Stimulated activated naive CD8-positive, alpha-beta T cell treated with anti-CD3 and anti-CD28 coated beads, Interleukin-15, Interleukin-2, amounts not matched to agents 100 ng/mL and 50 ng/mL, for 24 hours (primary cell): ENCODE measurements around the gene TTC33.
"Not testable (repeated sequence)": the region's sequence is repeated elsewhere in the genome, so short reads cannot be mapped to it uniquely, and the experiment has no call there.

Source experiments
- H3K27ac Mint-ChIP-seq: one replicate; pipeline ENCODE4 v1.8.0; 2021; ENCODE audit warnings: mild to moderate bottlenecking, mixed read lengths
- H3K27me3 Mint-ChIP-seq: one replicate; pipeline ENCODE4 v1.8.0; 2021; ENCODE audit warnings: mixed read lengths
- H3K36me3 Mint-ChIP-seq: one replicate; pipeline ENCODE4 v1.8.0; 2021; ENCODE audit warnings: low read depth, mixed read lengths
- H3K4me1 Mint-ChIP-seq: one replicate; pipeline ENCODE4 v1.8.0; 2021; ENCODE audit warnings: low read depth, mixed read lengths
- H3K4me3 Mint-ChIP-seq: one replicate; pipeline ENCODE4 v1.8.0; 2021; ENCODE audit warnings: mild to moderate bottlenecking, mixed read lengths
- H3K9me3 Mint-ChIP-seq: one replicate; pipeline ENCODE4 v1.8.0; 2021; ENCODE audit warnings: mixed read lengths

TTC33 gene

DNA sequence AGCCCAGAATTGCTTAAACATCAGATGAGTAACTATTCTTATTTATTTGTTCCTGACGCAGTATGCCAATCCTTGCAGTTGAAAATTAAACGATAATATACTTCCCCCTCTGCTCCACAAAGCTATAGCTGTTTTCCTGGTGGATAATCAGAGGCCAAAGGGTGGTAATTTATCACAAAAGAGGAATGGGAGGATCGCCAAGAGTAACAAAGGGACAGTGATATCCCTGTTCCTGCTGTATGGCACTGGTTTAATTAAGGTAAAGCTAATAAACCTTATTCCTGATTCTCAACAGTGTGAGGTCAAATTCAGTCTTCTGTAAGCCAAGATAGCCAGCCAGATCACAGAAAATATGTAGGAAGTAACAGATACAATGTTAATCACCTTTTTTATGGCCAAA, 109.5 kb downstream of the TTC33 start:
- H3K27me3 Mint-ChIP-seq: no peaks in the 10 kb centered on the region
- no peak overlapping the region for H3K27ac Mint-ChIP-seq
- no peaks in the 10 kb centered on the region for H3K36me3 Mint-ChIP-seq
- H3K4me3 Mint-ChIP-seq: no peak overlapping the region
- peaks cover 26% of the 10 kb centered on the region for H3K4me1 Mint-ChIP-seq
- no peaks in the 10 kb centered on the region for H3K9me3 Mint-ChIP-seq

DNA sequence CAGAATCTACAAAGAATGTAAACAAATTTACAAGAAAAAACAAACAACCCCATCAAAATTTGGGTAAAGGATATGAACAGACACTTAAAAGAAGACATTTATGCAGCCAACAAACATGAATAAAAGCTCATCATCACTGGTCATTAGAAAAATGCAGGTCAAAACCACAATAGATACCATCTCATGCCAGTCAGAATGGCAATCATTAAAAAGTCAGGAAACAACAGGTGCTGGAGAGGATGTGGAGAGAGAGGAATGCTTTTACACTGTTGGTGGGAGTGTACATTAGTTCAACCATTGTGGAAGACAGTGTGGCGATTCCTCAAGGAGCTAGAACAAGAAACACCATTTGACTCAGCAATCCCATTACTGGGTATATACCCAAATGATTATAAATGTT, 116.2 kb downstream of the TTC33 start:
- not testable (repeated sequence) for H3K4me3 Mint-ChIP-seq, H3K36me3 Mint-ChIP-seq, H3K27me3 Mint-ChIP-seq, H3K27ac Mint-ChIP-seq
- H3K4me1 Mint-ChIP-seq: peaks cover 12% of the 10 kb centered on the region
- peaks cover 23% of the 10 kb centered on the region for H3K9me3 Mint-ChIP-seq

DNA sequence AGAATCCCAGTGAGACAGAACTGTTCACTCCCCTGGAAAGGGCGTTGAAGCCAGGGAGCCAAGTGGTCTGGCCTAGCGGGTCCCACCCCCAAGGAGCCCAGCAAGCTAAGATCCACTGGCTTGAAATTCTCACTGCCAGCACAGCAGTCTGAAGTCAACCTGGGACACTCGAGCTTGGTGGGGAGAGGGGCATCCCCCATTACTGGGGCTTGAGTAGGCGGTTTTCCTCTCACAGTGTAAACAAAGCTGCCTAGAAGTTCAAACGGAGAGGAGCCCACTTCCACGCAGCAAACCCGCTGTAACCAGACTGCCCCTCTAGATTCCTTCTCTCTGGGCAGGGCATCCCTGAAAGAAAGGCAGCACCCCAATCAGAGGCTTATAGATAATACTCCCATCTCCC, 121.2 kb downstream of the TTC33 start:
- H3K27ac Mint-ChIP-seq: no peak overlapping the region
- peaks cover 16% of the 10 kb centered on the region for H3K4me1 Mint-ChIP-seq
- peaks cover 23% of the 10 kb centered on the region for H3K9me3 Mint-ChIP-seq

DNA sequence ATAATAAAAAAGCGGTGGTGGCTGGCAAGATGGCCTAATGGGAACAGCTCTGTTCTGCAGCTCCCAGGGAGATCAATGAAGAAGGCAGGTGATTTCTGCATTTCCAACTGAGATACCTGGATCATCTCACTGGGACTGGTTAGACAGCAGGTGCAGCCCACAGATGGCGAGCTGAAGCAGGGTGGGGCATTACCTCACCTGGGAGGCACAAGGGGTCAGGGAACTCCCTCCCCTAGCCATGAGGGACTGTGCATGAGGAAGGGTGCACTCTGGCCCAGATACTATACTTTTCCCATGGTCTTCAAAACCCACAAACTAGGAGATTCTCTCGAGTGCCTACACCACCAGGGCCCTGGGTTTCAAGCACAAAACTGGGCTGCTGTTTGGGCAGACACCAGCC, 121.6 kb downstream of the TTC33 start:
- no peak overlapping the region for H3K4me3 Mint-ChIP-seq
- H3K4me1 Mint-ChIP-seq: peaks cover 16% of the 10 kb centered on the region
- no peaks in the 10 kb centered on the region for H3K27me3 Mint-ChIP-seq
- H3K27ac Mint-ChIP-seq: no peak overlapping the region
- peaks cover 10% of the 10 kb centered on the region for H3K36me3 Mint-ChIP-seq
- peaks cover 23% of the 10 kb centered on the region for H3K9me3 Mint-ChIP-seq

More for the DNA sequence above, 121.2 kb downstream of the TTC33 start:
- Mint-ChIP-seq H3K27me3 (no peaks in the 10 kb centered on the region), H3K4me3 (no peak overlapping the region), H3K36me3 (peaks cover 10% of the 10 kb centered on the region)

DNA sequence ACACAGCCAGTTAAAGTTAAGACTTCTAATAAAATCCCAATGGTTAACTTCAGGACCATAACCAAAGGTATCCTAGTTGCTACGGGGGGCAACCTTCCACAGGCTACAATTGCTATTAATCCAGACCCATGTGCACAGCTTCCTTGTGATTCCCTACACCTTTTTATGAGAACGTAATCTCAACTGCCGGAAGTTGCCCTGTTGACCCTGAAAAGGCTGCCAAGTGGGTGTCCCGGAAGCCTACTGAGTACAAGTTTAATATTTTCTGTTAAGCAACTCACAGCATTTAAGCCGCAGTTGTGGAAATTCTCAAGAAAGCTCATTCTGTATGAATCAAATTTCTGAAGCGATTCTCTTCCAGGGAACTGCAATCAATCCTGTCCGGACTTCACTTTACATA, 124.5 kb downstream of the TTC33 start:
- Mint-ChIP-seq H3K4me1 (peaks cover 28% of the 10 kb centered on the region), H3K9me3 (peaks cover 2% of the 10 kb centered on the region), H3K4me3 (no peak overlapping the region), H3K27ac (no peak overlapping the region), H3K27me3 (no peaks in the 10 kb centered on the region), H3K36me3 (peaks cover under 1% of the 10 kb centered on the region)

DNA sequence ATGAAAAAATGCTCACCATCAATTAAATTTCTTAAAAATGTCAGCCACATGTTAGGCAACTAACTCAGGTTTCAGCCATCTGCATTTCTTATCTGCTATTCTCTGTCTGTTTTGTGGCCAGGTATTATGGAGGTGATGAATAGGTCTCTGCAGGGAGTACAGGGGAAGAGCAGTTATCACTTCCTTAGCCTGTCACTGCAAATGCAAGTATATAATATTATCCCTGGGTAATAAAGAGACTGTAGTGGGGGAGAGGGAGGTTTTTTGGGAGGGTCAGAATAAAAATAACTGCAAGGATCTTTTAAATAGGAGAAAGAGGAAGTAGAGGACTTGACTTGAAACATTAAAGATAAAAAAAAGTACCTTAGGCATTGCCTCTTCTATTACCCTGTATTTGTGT, 125.6 kb downstream of the TTC33 start:
- Mint-ChIP-seq H3K27me3 (no peaks in the 10 kb centered on the region), H3K4me1 (peaks cover 28% of the 10 kb centered on the region), H3K27ac (no peak overlapping the region), H3K4me3 (no peak overlapping the region), H3K36me3 (no peaks in the 10 kb centered on the region), H3K9me3 (no peaks in the 10 kb centered on the region)

DNA sequence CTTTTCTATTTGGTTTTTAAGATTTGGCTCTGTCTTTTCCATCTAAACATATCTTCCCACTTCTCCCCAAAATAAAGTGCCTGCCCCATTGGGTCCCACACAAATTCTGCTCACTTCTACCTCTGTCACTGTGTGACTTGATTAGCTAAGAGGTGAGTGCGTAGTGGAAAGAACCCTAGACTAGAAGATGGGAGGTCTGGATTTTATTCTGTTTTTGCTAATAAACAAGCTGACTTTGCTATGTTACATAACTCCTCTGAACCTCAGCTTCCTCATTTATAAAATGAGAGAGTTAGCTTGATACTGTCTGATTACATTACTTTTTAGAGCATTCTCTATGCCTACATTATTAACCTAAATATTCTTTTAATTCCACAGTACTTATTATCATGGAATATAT, 127.4 kb downstream of the TTC33 start:
- Mint-ChIP-seq H3K4me3 (no peak overlapping the region), H3K27ac (no peak overlapping the region), H3K36me3 (no peaks in the 10 kb centered on the region), H3K27me3 (no peaks in the 10 kb centered on the region), H3K9me3 (no peaks in the 10 kb centered on the region), H3K4me1 (peaks cover 30% of the 10 kb centered on the region)

DNA sequence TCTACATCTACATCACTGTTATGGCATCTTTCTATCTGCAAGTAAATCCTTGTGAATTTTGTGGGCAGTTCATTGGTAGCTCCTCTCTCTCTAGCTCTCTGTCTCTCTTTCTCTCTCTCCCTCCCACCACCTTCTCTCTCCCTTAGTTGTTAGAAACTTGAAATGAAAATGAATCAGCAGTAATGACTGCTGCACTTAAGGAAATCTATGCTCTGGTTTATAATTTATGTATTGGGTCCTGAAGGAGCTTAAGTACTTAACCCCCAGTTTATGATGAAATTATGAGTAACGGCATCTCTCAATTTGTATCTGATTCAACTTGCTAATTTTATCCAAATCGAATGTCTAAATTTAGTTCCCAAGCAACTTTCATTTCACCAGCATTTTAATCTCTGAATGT, 128.1 kb downstream of the TTC33 start:
- Mint-ChIP-seq H3K27me3 (no peaks in the 10 kb centered on the region), H3K27ac (no peak overlapping the region), H3K9me3 (no peaks in the 10 kb centered on the region), H3K4me3 (no peak overlapping the region), H3K36me3 (no peaks in the 10 kb centered on the region), H3K4me1 (peaks cover 37% of the 10 kb centered on the region)

DNA sequence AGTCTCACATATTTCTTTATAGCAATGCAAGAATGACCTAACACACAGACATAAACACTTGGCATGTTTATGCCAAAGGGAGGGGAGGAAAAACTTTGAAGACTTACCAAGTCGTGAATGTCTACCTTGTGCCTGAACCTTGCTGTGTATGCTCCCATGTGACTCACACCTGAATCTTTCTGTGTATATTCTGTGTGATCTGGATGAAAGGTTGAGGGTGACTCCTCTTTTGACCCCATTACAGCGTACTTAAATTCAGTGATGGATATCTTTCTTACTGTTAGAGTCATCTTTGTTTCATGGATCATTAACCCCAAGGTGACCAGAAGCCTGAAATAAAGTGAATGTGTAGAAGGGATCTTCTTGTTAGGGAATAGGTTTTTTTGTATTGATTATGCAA, 129.0 kb downstream of the TTC33 start:
- no peaks in the 10 kb centered on the region for H3K36me3 Mint-ChIP-seq
- no peak overlapping the region for H3K27ac Mint-ChIP-seq
- no peaks in the 10 kb centered on the region for H3K9me3 Mint-ChIP-seq
- H3K27me3 Mint-ChIP-seq: no peaks in the 10 kb centered on the region
- H3K4me1 Mint-ChIP-seq: peaks cover 45% of the 10 kb centered on the region
- no peak overlapping the region for H3K4me3 Mint-ChIP-seq

DNA sequence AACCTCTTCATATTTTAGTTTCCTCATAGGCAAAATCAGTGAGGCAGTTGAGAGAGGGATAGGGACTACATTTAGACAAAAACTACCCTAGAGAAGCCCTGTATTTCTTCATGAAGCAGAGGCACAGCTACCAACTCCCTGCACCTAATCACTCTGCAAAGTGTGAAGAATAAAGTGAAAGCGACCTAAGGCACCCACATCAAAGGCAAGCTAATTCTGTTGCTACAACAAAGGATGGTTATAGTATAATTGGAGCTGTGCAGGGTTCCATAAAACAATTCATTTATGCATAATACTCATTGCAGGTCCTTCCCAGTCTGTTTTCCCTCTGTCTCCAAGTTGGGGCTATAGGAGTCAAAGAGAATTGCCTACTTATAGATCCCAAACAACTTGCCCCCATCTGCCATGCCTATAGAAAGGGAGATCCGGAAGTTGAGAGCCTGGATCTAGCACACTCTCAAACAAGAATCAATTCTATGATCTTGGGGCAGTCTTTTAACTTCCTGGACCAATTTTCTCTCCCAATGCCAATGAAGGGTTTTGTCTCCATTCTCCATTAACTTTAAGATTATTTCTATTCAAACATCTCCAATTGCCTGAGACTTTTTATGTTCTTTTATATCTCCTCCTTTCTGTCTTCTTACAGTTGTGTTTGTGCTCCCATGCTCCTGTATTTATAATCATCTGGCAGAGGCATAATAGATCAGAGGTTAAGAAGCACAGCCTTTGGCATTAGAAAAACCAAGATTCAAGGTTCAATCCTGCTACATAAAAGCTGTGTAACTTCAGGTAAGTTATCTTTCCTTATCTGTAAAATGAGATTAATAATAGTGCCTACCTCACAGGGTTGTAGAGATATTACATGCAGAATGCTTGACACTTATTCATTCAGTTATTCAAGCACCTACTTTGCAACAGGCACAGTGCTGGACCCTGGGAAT, 132.0 kb downstream of the TTC33 start:
- Mint-ChIP-seq H3K4me1 (peaks cover 39% of the 10 kb centered on the region), H3K27me3 (no peaks in the 10 kb centered on the region), H3K36me3 (no peaks in the 10 kb centered on the region), H3K4me3 (no peak overlapping the region), H3K27ac (no peak overlapping the region), H3K9me3 (no peaks in the 10 kb centered on the region)

DNA sequence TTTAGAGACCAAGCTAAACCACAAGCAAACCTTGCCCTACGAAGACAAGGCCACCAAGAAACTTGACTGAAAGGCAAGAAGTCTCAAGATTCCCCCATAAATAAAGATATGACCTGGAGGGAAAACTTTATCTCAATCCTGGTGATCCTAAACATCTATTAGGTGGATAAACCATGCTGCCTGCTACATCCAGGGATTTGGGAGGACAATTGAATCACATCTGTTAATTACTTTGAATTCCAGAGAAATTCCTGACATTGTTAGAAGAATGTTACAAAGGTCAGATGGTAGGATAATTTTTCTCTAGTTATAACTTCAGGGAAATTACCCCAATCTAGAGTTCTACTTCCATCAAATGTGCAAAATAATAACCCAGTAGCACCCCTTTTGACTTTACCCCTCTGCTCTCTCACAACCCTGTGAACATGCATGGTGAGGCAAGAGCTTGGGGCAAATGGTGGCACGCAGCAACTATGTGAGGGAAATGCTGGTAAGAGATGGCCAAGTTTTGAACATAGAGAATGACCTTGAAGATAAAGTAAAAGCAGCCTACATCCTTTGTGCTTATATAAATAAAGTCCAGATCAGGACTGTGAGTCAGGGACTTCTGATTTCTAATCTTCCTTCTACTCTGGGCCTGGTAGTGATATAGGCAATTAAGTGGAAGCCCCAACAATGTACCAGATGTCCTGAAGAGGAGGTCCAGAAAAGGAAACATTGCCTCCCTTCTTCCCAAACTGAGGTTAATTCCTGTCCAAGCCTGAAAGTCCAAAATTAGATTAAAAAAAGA, 133.1 kb downstream of the TTC33 start:
- no peak overlapping the region for H3K4me3 Mint-ChIP-seq
- no peaks in the 10 kb centered on the region for H3K9me3 Mint-ChIP-seq
- peaks cover 31% of the 10 kb centered on the region for H3K4me1 Mint-ChIP-seq
- no peaks in the 10 kb centered on the region for H3K27me3 Mint-ChIP-seq
- H3K36me3 Mint-ChIP-seq: no peaks in the 10 kb centered on the region
- H3K27ac Mint-ChIP-seq: no peak overlapping the region

DNA sequence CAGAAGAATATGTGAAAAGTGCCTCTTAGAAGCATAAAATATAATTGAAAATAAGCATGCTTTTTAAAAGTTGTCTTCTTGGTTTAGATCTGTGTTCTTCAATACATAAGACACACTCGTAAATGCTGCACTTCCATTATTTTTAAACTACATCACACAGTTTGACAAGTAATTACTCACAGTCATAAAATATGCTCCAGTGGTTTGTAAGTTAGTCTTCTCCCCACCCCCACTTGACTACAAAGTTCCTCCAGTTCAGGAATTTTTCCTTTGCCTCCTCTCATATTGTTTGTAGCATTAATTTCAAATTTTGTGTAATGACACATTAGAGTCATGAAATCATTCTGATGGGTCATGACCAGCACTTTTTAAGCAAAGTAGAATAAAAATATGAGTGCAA, 136.3 kb downstream of the TTC33 start:
- H3K4me1 Mint-ChIP-seq: peaks cover 51% of the 10 kb centered on the region
- H3K4me3 Mint-ChIP-seq: no peak overlapping the region
- no peaks in the 10 kb centered on the region for H3K36me3 Mint-ChIP-seq
- H3K27me3 Mint-ChIP-seq: no peaks in the 10 kb centered on the region
- H3K27ac Mint-ChIP-seq: no peak overlapping the region
- no peaks in the 10 kb centered on the region for H3K9me3 Mint-ChIP-seq

DNA sequence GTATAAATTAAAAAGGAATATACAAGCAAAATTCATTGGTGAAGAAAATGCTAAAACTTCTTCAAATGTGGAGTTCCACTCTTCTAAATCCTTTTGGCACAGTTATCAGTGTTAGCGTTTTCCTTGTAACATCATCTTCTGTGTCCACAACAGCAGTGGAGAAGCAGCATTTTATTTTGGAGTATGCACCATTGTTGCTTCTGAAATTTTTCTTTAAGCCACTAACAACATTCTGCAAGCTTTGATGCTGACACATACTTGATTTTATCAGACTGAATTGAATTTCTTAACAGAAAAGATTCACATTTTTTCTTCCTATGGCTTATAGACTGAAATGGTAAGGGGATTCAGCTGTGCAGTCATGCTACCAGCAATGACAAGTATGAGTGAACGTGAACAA, 136.8 kb downstream of the TTC33 start:
- no peaks in the 10 kb centered on the region for H3K36me3 Mint-ChIP-seq
- no peak overlapping the region for H3K4me3 Mint-ChIP-seq
- peaks cover 49% of the 10 kb centered on the region for H3K4me1 Mint-ChIP-seq
- H3K27me3 Mint-ChIP-seq: no peaks in the 10 kb centered on the region
- H3K9me3 Mint-ChIP-seq: no peaks in the 10 kb centered on the region
- no peak overlapping the region for H3K27ac Mint-ChIP-seq

DNA sequence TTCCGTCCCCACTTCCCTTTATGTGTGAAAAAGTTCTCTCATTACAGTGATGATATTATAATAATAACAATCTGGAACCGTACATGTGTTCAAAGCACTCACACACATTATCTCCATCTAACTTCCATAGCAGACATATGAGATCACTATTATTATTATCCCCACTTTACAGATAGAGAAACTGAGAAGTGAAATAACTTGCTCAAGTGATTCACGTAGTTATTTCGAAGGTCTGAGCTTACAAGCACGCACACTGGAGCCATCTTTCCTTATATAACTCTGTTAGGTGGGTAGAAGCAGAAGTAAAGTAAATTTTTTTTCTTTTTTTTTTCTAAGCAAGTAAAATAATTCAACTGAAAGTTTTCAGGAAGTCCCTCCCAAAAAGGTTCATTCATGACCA, 139.0 kb downstream of the TTC33 start:
- no peaks in the 10 kb centered on the region for H3K36me3 Mint-ChIP-seq
- peaks cover 36% of the 10 kb centered on the region for H3K4me1 Mint-ChIP-seq
- no peak overlapping the region for H3K4me3 Mint-ChIP-seq
- no peaks in the 10 kb centered on the region for H3K27me3 Mint-ChIP-seq
- H3K27ac Mint-ChIP-seq: no peak overlapping the region
- no peaks in the 10 kb centered on the region for H3K9me3 Mint-ChIP-seq

DNA sequence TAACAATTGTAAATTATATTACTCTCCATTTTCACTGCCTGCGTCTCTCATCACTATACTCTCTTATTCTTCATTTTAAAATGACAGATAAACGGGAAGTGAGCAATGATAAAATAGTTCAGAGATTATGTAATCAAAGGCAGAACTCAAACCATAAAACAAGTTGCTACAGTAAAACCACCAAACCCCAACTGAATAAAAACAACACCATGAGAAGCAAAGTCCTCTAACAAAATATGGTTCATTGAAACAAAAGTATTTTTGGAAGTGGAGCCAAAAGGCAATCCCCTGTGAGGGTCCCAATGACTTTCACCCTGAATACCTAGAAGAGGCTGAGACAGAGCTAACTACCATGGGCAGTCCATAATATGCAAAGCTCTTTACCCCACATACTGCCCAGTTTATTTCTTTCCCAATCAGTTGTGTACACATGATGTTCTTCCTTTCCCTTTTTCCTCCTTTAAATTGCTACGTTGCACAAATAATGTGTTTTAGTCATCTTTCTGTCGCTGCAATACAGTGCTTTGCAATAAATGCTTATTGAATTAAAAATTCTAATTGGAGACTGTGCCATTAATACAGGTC, 140.1 kb downstream of the TTC33 start:
- Mint-ChIP-seq H3K4me1 (peaks cover 35% of the 10 kb centered on the region), H3K27me3 (no peaks in the 10 kb centered on the region), H3K36me3 (no peaks in the 10 kb centered on the region), H3K4me3 (peak overlapping the region; percentile 52), H3K9me3 (peaks cover 3% of the 10 kb centered on the region), H3K27ac (no peak overlapping the region)
